SK-N-MC (cell line): ENCODE measurements around the gene MTMR3.

Experiments
- EZH2 ChIP-seq: fragments of 200-600 bp; sonication (generic); IDR thresholded peaks from one replicate; pipeline ENCODE4 v1.6.1; 2017; ENCODE audit warnings: antibody characterized with exemption
- FOXP2 ChIP-seq: optimal IDR thresholded peaks from 2 replicates; pipeline ENCODE3; 2011; ENCODE audit warnings: mild to moderate bottlenecking, moderate library complexity; ENCODE audit not compliant: insufficient read depth; ENCODE audit errors: extremely low read length, control extremely low read depth
- POLR2AphosphoS5 ChIP-seq: IDR thresholded peaks from 2 replicates; pipeline ENCODE4 v1.6.1; 2012; ENCODE audit warnings: mild to moderate bottlenecking, low read depth, low read length, borderline replicate concordance

DNA sequence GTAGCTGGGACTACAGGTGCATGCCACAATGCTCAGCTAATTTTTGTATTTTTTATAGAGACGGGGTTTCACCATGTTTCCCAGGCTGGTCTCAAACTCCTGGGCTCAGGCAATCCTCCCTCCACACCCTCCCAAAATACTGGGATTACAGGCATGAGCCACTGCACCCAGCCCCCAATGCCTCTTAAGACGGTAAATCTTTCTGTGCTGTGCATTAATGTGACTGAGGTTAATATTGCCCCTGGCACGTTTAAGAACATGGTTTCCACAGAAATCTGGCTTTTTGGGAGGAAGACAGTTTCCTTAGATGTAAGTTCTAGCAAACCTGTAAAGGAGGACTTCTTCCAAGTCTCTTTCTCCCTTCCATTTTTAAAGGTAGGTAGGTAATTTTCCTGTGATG lies 191.2 kb downstream of the MTMR3 start:
- no peak for TF ChIP-seq EZH2
- no peak for TF ChIP-seq POLR2AphosphoS5
- TF ChIP-seq FOXP2: no peak
